Skeletal muscle satellite cell (primary cell): Measurements from ENCODE around the gene CAPSL.
A peak's percentile ranks its signal among the peaks of the same experiment; 100 is the strongest.

Source experiments
- H3K27me3 ChIP-seq: 2 replicates; pipeline ENCODE4 v1.7.0; 2013; ENCODE audit warnings: low read length; ENCODE audit not compliant: control insufficient read depth, insufficient read depth
- H3K36me3 ChIP-seq: 2 replicates; pipeline ENCODE4 v1.7.0; 2013; ENCODE audit warnings: mild to moderate bottlenecking, control low read depth, low read length; ENCODE audit not compliant: insufficient read depth
- H3K4me1 ChIP-seq: 2 replicates; pipeline ENCODE4 v1.7.0; 2013; ENCODE audit warnings: low read length; ENCODE audit not compliant: control insufficient read depth, insufficient read depth
- H3K4me2 ChIP-seq: 2 replicates; pipeline ENCODE4 v1.7.0; 2013; ENCODE audit warnings: mild to moderate bottlenecking, low read length
- H3K4me3 ChIP-seq: 2 replicates; pipeline ENCODE4 v1.7.0; 2013; ENCODE audit warnings: low read length
- H3K9ac ChIP-seq: 2 replicates; pipeline ENCODE4 v1.7.0; 2013; ENCODE audit warnings: mild to moderate bottlenecking, low read depth, low read length, moderate library complexity
- H3K9me3 ChIP-seq: replicated peaks from 2 replicates; pipeline ENCODE4 v1.7.0; 2013; ENCODE audit warnings: mild to moderate bottlenecking, control low read depth, low read length

The CAPSL gene

DNA sequence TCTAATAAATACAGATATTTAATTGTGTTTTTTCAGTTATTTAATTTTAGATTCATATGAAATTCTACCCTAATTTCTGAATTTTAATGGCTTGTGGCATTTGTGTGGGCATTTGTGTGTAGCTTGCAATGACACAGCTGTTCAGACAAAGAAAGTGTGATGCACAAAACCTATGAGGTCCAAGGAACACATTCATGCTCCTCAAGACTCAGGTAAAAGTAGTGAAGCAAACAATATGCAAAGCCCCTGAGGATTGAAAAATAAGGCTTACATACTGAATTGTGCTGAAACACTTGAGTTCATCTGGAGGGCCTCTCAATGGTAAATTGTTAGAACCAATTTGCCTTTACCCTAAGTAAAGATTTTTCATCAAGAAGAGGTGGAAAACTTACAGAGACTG, 53.6 kb downstream of the CAPSL start:
- H3K4me2 ChIP-seq, result no peak overlapping the region
- peaks cover 17% of the 10 kb centered on the region for H3K4me1 ChIP-seq
- no peaks in the 10 kb centered on the region for H3K36me3 ChIP-seq
- H3K4me3 ChIP-seq, result no peak overlapping the region
- no peak overlapping the region for H3K9ac ChIP-seq
- no peaks in the 10 kb centered on the region for H3K27me3 ChIP-seq
- H3K9me3 ChIP-seq, result no peaks in the 10 kb centered on the region

DNA sequence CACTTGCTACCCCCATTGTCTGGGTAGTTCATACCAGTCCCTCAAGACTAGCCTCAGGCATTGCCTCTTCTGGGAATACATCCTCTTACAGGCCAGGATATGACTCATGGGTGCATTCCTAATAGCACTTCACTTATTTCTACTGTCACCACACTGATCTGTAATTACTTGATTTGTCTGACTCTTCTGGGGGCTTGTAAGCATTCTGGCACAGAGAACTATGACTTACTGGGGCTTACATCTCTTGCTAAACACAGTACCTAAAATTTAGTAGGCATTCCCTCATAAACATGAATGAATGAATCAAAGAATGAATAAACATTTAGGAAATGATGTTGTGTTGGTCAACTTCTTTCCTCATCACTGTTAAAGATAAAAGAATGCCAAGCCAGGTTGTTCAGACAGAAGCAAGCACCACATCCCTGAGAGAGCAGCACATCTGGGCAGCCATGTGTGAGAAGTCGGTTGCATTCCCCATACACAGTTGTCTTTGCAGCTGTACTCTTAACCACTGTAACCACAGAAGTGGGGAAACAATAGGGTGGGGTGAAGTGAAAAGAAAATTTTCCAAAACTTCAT, 54.1 kb downstream of the CAPSL start:
- Histone ChIP-seq H3K4me1 (peaks cover 17% of the 10 kb centered on the region), H3K9me3 (no peaks in the 10 kb centered on the region), H3K9ac (no peak overlapping the region), H3K36me3 (no peaks in the 10 kb centered on the region), H3K27me3 (no peaks in the 10 kb centered on the region), H3K4me2 (peak overlapping the region; percentile 2), H3K4me3 (no peak overlapping the region)

DNA sequence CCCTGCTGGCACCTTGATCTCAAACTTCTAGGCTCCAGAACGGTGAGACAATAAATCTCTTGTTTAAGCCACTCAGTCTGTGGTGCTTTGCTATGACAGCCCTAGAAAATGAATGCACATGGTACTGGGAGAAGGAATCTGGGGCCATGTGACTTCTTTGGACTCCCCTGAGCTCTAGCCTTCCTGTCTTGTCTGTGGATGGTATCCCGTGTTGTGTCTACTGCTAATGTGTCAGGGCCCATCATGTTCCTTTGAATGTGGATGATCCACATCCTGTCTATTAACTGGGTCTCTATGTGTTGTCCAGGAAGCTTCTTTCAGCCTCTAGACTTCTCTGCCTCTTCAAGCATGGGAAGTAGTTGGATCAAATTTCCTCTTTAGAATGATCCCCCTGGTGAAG, 56.7 kb downstream of the CAPSL start:
- Histone ChIP-seq H3K9me3 (no peaks in the 10 kb centered on the region), H3K4me3 (no peak overlapping the region), H3K36me3 (no peaks in the 10 kb centered on the region), H3K27me3 (no peaks in the 10 kb centered on the region), H3K4me2 (no peak overlapping the region), H3K4me1 (peaks cover 21% of the 10 kb centered on the region), H3K9ac (no peak overlapping the region)

DNA sequence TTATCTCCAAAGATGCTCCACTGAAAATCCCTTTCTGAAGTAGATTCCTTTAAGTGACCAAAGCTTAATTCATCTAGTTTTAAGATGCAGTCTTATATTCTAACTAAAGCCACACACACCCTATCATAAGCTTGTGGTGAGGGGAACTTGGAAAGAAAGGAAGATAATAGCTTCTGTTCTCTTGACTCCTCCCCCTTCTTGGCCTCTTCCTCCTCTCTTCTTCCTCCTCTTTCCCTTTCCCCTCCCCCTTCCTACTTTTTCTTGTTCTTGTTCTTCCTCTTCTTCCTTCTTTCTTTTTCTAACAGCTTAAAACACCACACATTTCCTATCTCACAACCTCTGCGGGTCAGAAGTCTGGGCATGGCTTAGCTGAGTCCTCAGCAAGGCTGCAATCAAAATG, 58.3 kb downstream of the CAPSL start:
- Histone ChIP-seq H3K4me1 (peaks cover 24% of the 10 kb centered on the region), H3K9me3 (no peaks in the 10 kb centered on the region), H3K4me3 (no peak overlapping the region), H3K36me3 (peaks cover 7% of the 10 kb centered on the region), H3K4me2 (no peak overlapping the region), H3K9ac (no peak overlapping the region), H3K27me3 (no peaks in the 10 kb centered on the region)

DNA sequence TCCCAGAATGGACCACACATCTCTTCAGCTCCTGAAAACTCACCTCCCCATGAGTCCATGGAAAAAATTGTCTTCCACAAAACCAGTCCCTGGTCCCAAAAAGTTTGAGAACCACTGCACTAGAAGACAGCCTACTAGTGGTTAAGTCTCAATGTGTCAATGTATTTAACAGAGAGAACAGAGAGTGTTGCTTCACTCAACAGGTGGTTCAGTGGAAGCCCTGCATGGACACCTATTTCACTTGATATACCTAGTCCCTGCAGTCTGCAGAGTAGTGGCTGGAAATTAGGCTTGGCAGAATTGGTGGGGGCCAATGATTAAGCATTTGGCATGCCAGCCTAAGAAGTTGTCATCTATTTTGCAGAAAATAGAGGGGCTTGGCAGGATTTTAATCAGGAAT, 58.8 kb downstream of the CAPSL start:
- no peak overlapping the region for H3K4me2 ChIP-seq
- H3K36me3 ChIP-seq, result peaks cover 7% of the 10 kb centered on the region
- H3K9ac ChIP-seq, result no peak overlapping the region
- H3K27me3 ChIP-seq, result no peaks in the 10 kb centered on the region
- H3K4me3 ChIP-seq, result no peak overlapping the region
- peaks cover 19% of the 10 kb centered on the region for H3K4me1 ChIP-seq
- H3K9me3 ChIP-seq, result no peaks in the 10 kb centered on the region

DNA sequence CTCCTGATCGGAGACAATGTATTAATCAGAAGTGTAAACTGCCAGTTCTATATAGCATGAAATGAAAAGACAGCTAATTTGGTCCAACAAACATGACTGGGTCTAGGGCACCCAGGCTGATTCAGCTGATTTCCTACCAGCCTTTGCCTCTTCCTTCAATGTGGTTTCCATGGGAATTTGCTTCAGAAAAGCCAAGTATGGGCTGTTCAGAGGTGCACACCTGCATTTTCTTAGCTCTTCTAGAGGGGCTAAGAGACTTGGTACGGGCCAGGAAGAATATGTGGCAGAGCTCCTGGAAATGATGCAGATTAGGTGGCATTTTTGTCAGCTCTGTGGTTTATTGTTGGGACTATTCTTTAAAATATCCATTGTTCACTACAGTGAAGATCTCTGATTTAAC, 59.3 kb downstream of the CAPSL start:
- Histone ChIP-seq H3K9me3 (no peaks in the 10 kb centered on the region), H3K4me1 (peaks cover 13% of the 10 kb centered on the region), H3K4me3 (no peak overlapping the region), H3K27me3 (no peaks in the 10 kb centered on the region), H3K36me3 (peaks cover 7% of the 10 kb centered on the region), H3K9ac (no peak overlapping the region), H3K4me2 (no peak overlapping the region)

DNA sequence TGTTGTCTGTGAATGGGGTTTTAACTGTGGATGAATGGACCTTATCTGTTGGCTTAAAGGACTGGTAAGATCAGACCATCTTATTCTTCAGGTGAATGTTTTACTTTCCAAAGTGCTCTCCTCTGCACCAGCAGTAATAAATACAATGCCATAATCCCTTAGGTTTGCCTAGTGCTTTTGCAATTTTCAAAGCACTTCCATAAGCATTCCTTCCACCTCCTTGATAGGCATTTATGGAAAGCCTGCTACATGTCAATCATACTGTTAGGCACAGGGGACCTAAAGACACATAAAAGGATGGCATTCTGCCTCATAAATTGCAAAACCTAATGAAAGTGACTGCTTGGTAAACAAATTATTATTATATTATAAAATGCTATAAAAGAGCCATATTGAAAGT, 60.3 kb downstream of the CAPSL start:
- Histone ChIP-seq H3K27me3 (no peaks in the 10 kb centered on the region), H3K4me3 (no peak overlapping the region), H3K36me3 (peaks cover 7% of the 10 kb centered on the region), H3K4me2 (no peak overlapping the region), H3K4me1 (peaks cover 7% of the 10 kb centered on the region), H3K9me3 (no peaks in the 10 kb centered on the region), H3K9ac (no peak overlapping the region)

DNA sequence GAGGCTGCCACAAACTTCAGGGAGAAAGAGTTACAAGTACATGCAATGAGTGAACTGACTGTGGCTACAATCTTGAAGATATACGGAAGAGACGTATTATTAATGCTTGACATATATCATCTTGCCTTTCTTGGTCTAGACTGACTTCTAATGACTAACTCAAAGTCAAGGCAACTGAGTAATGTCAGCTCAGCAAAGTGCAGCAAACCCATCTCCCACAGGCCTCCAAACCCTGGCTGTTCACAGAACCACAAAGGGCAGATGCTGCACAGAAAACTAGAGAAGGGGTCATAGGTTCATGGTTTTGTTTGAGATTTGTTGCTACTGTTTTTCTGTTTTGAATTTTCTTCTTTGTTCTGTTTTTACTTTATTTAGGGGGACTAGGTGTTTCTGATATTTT, 60.8 kb downstream of the CAPSL start:
- Histone ChIP-seq H3K9ac (no peak overlapping the region), H3K4me3 (no peak overlapping the region), H3K4me1 (peaks cover 7% of the 10 kb centered on the region), H3K27me3 (no peaks in the 10 kb centered on the region), H3K4me2 (no peak overlapping the region), H3K36me3 (peaks cover 7% of the 10 kb centered on the region), H3K9me3 (no peaks in the 10 kb centered on the region)

DNA sequence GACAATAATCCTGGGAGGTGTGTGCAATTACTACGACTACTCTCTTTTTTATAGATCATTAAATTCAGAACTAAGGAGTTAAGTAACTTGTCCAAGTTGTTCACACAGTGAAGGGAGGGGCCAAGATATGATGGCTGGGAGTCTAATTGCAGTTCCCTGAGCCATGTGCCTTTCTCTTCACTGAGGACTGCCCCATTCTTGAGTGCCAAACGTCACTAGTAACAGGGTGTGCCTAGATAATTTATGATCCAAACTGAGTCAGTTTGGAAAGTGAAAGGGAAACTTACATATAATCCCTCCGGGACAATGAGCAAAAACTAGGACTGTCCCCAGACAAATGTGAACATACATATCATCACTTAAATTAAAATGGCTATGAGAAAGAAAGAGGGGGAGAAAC, 61.5 kb downstream of the CAPSL start:
- peaks cover 7% of the 10 kb centered on the region for H3K4me1 ChIP-seq
- H3K4me3 ChIP-seq, result no peak overlapping the region
- H3K36me3 ChIP-seq, result peaks cover 7% of the 10 kb centered on the region
- no peaks in the 10 kb centered on the region for H3K27me3 ChIP-seq
- H3K9ac ChIP-seq, result no peak overlapping the region
- H3K4me2 ChIP-seq, result no peak overlapping the region
- no peaks in the 10 kb centered on the region for H3K9me3 ChIP-seq

DNA sequence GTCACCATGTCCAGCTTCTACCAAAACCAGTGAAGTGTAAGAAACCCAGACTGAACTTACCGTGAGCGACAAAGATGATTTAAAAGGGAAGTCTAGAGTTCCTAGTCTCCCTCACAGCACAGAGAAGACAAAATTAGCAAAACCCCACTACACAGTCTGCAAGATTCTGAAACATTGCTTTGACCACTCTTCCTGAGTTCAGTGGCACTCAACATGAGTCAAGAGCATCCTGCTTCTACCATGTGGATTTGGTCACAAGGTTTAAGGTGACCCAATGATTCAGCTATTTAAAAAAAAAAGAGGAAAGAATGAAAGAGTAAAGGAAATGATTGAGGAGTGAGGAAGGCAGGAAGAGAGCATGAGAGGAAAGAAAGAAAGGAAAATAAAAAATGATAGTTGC, 62.0 kb downstream of the CAPSL start:
- H3K4me1 ChIP-seq, result peaks cover 7% of the 10 kb centered on the region
- H3K9ac ChIP-seq, result no peak overlapping the region
- no peak overlapping the region for H3K4me2 ChIP-seq
- peaks cover 7% of the 10 kb centered on the region for H3K36me3 ChIP-seq
- no peaks in the 10 kb centered on the region for H3K27me3 ChIP-seq
- no peak overlapping the region for H3K4me3 ChIP-seq
- no peaks in the 10 kb centered on the region for H3K9me3 ChIP-seq

DNA sequence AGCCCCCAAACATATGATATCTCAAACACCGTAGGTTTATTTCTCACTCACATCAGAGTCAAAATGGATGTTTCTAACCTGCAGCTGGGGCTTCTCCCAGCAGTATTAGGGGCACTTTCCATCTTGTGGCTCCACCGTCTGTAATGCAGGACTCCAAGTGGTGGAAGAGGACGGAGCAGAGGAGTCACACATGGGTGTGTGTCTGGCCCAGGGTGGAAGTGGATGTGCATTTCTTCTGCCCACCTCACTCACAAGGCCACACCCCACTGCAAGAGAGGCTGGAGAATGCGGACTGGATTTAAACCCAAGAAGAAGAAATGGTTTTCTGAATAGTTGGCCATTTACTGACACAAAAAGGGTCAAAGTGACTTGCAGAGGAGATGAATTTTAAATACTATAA, 67.8 kb downstream of the CAPSL start:
- no peaks in the 10 kb centered on the region for H3K9me3 ChIP-seq
- peaks cover 7% of the 10 kb centered on the region for H3K36me3 ChIP-seq
- no peaks in the 10 kb centered on the region for H3K4me1 ChIP-seq
- no peak overlapping the region for H3K9ac ChIP-seq
- H3K27me3 ChIP-seq, result no peaks in the 10 kb centered on the region
- no peak overlapping the region for H3K4me3 ChIP-seq
- no peak overlapping the region for H3K4me2 ChIP-seq

DNA sequence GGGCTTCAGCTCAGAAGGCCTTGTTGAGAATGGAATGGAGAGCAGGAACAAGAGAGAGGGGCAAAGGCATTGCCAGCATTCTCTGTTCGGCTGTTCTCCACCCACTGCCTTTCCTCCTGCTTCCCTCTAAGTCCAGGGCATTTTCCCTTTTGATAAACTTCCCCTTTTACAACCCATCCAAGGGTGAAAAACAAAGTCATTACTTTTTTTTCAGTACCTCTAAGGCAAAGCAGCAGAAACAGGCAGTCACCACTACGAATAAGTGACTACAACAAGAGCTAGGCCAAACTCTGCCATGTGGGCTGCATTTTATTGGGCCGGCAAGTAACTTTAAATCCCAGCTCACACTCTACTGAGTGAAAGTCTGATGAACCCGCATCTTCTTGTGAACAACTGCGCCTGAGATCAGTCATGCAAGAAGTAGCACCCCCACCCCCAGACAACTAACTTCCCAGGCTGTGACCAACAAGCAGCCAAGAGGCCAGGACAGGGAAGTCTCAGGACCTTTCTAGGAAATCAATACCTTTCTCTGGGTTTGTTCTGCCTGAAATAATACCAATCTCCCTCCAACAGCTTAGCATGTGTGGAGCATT, 68.6 kb downstream of the CAPSL start:
- no peak overlapping the region for H3K4me3 ChIP-seq
- no peaks in the 10 kb centered on the region for H3K4me1 ChIP-seq

More for the DNA sequence above, 68.6 kb downstream of the CAPSL start:
- Histone ChIP-seq H3K9me3 (no peaks in the 10 kb centered on the region), H3K9ac (no peak overlapping the region), H3K4me2 (no peak overlapping the region), H3K36me3 (peaks cover 7% of the 10 kb centered on the region), H3K27me3 (no peaks in the 10 kb centered on the region)
